IMR-90 (cell line): ENCODE data around the gene KCNF1. TPM values are rescaled to one million over a fixed set of nuclear protein-coding genes. Genes with fewer than 3 reads are reported as not detected.

Experiments
- ATAC-seq: fragments of 200-7000 bp; cut with Tn5 transposase; 2 replicates; pipeline ENCODE4 v1.9.1; 2020; ENCODE audit warnings: low read depth, mild to moderate bottlenecking, moderate library complexity
- BruUV-seq: library from RNA; stranded (reverse); fragments of 400-500 nt; replicated peaks from 2 replicates; lab custom pipeline; 2021; lab: Mats Ljungman, UMichigan
- CTCF ChIA-PET: fragments of 300-600 bp; formaldehyde crosslinking; extraction: SDS; loops from one replicate; lab custom pipeline; 2021; ENCODE audit warnings: antibody characterized with exemption; lab: Yijun Ruan, JAX
- POLR2A ChIA-PET: fragments of 300-600 bp; sonication (Branson Sonifier 250); formaldehyde crosslinking; loops from one replicate; lab custom pipeline; 2022; ENCODE audit warnings: antibody characterized with exemption; ENCODE audit not compliant: unreplicated experiment; lab: Charles Lee
- DNase-seq: peaks from one replicate; pipeline ENCODE4 v3.0.0; 2013
- H2AFZ ChIP-seq: replicated peaks from 2 replicates; pipeline ENCODE3; 2013; ENCODE audit warnings: low read length, mild to moderate bottlenecking; ENCODE audit not compliant: poor library complexity
- H2AK5ac ChIP-seq: 2 replicates; pipeline ENCODE4 v1.6.1; 2013; ENCODE audit warnings: low read depth, low read length, inconsistent platforms
- H2AK9ac ChIP-seq: replicated peaks from 2 replicates; pipeline ENCODE3; 2013; ENCODE audit warnings: mild to moderate bottlenecking, low read depth, low read length, moderate library complexity; ENCODE audit not compliant: poor library complexity
- H2BK120ac ChIP-seq: 2 replicates; pipeline ENCODE4 v1.6.1; 2013; ENCODE audit warnings: low read depth, low read length, inconsistent platforms
- H2BK15ac ChIP-seq: 3 replicates; pipeline ENCODE4 v1.6.1; 2013; ENCODE audit warnings: low read depth, low read length, inconsistent platforms
- H2BK20ac ChIP-seq: 2 replicates; pipeline ENCODE4 v1.6.1; 2013; ENCODE audit warnings: low read depth, mild to moderate bottlenecking, inconsistent platforms, low read length, moderate library complexity
- H2BK5ac ChIP-seq: 2 replicates; pipeline ENCODE4 v1.6.1; 2013; ENCODE audit warnings: mild to moderate bottlenecking, low read depth, low read length, inconsistent platforms; ENCODE audit not compliant: poor library complexity, severe bottlenecking
- H3K14ac ChIP-seq: replicated peaks from 2 replicates; pipeline ENCODE4 v1.6.1; 2013; ENCODE audit warnings: low read depth, low read length, inconsistent platforms
- H3K18ac ChIP-seq: 2 replicates; pipeline ENCODE4 v1.6.1; 2013; ENCODE audit warnings: low read depth, low read length, control low read depth
- H3K23ac ChIP-seq: 2 replicates; pipeline ENCODE4 v1.6.1; 2013; ENCODE audit warnings: low read depth, low read length, inconsistent platforms
- H3K27ac ChIP-seq: 2 replicates; pipeline ENCODE4 v1.5.1; 2013; ENCODE audit warnings: mild to moderate bottlenecking, control low read depth, low read length; ENCODE audit not compliant: insufficient read depth
- H3K27me3 ChIP-seq: 2 replicates; pipeline ENCODE4 v1.6.1; 2013; ENCODE audit warnings: low read length; ENCODE audit not compliant: control insufficient read depth, insufficient read depth
- H3K36me3 ChIP-seq: 2 replicates; pipeline ENCODE4 v1.6.1; 2013; ENCODE audit warnings: low read length, mixed read lengths; ENCODE audit not compliant: control insufficient read depth, insufficient read depth
- H3K4ac ChIP-seq: 2 replicates; pipeline ENCODE4 v1.6.1; 2013; ENCODE audit warnings: low read depth, low read length, inconsistent platforms
- H3K4me1 ChIP-seq: 2 replicates; pipeline ENCODE4 v1.6.1; 2013; ENCODE audit warnings: low read length, mixed read lengths; ENCODE audit not compliant: control insufficient read depth, insufficient read depth
- H3K4me2 ChIP-seq: 2 replicates; pipeline ENCODE4 v1.6.1; 2013; ENCODE audit warnings: low read depth, mild to moderate bottlenecking, control low read depth, low read length, moderate library complexity
- H3K4me3 ChIP-seq: 2 replicates; pipeline ENCODE4 v1.5.1; 2013; ENCODE audit warnings: low read depth, mild to moderate bottlenecking, control low read depth, low read length, moderate library complexity; ENCODE audit not compliant: insufficient read depth
- H3K56ac ChIP-seq: 2 replicates; pipeline ENCODE4 v1.6.1; 2013; ENCODE audit warnings: low read length, inconsistent platforms; ENCODE audit not compliant: insufficient read depth; ENCODE audit errors: extremely low read depth
- H3K79me1 ChIP-seq, 2 experiments: 2 replicates each; pipeline ENCODE4 v1.6.1; 2013; ENCODE audit warnings: low read length in 2 of 2, inconsistent platforms in 1 of 2, low read depth in 1 of 2
- H3K9ac ChIP-seq: 2 replicates; pipeline ENCODE4 v1.6.1; 2013; ENCODE audit warnings: low read depth, low read length, control low read depth
- H3K9me1 ChIP-seq: 2 replicates; pipeline ENCODE4 v1.6.1; 2013; ENCODE audit warnings: low read length, inconsistent platforms; ENCODE audit not compliant: insufficient read depth
- H3K9me3 ChIP-seq: 2 replicates; pipeline ENCODE4 v1.6.1; 2013; ENCODE audit warnings: low read length; ENCODE audit not compliant: control insufficient read depth, insufficient read depth
- H4K20me1 ChIP-seq: 2 replicates; pipeline ENCODE4 v1.6.1; 2013; ENCODE audit warnings: low read length, inconsistent platforms; ENCODE audit not compliant: insufficient read depth
- H4K5ac ChIP-seq: 2 replicates; pipeline ENCODE4 v1.6.1; 2013; ENCODE audit warnings: mild to moderate bottlenecking, low read depth, low read length, control low read depth
- H4K8ac ChIP-seq, 2 experiments: 2 replicates each; pipeline ENCODE4 v1.6.1; 2013; ENCODE audit warnings: low read depth in 2 of 2, low read length in 2 of 2, control low read depth in 1 of 2, inconsistent platforms in 1 of 2
- H4K91ac ChIP-seq: 2 replicates; pipeline ENCODE4 v1.6.1; 2013; ENCODE audit warnings: low read depth, low read length, inconsistent platforms; ENCODE audit not compliant: insufficient read depth
- FOS ChIP-seq: fragments of 150-350 bp; IDR thresholded peaks from 2 replicates; pipeline ENCODE4 v1.6.1; 2016; ENCODE audit warnings: low read depth, low read length
- MAZ ChIP-seq: IDR thresholded peaks from 2 replicates; pipeline ENCODE4 v1.6.1; 2012; ENCODE audit warnings: low read depth, mild to moderate bottlenecking, low read length, improper control_type of control experiment, moderate library complexity, borderline replicate concordance
- NFE2L2 ChIP-seq: fragments of 150-350 bp; IDR thresholded peaks from 2 replicates; pipeline ENCODE4 v1.6.1; 2016; ENCODE audit warnings: low read depth, mild to moderate bottlenecking, low read length
- POLR2A ChIP-seq: IDR thresholded peaks from 2 replicates; pipeline ENCODE4 v1.6.1; 2012; ENCODE audit warnings: mild to moderate bottlenecking, low read depth, low read length
- RFX5 ChIP-seq: IDR thresholded peaks from 2 replicates; pipeline ENCODE4 v1.8.0; 2012; ENCODE audit warnings: low read depth, mild to moderate bottlenecking, low read length, moderate library complexity
- WGBS, 2 experiments: methylation state at CpG; one replicate each; pipeline versions ENCODE4 v1.1.5 to v1.1.7; 2013; ENCODE audit warnings: missing lambda C conversion rate in 2 of 2; ENCODE audit not compliant: insufficient read length in 1 of 2; ENCODE audit errors: extremely low coverage in 2 of 2; 5-methylcytosine and 5-hydroxymethylcytosine counted together
- dilution Hi-C: fragments of 300-500 bp; cut with HindIII; formaldehyde crosslinking; loops from one replicate; pipeline ENCODE4 v1.14.3; 2018; ENCODE audit warnings: low sequenced_read_pairs; ENCODE audit not compliant: unreplicated experiment
- in situ Hi-C: fragments of 300-500 bp; cut with MboI; formaldehyde crosslinking; loops from 3 replicates; pipeline ENCODE4 v1.14.3; 2019; ENCODE audit warnings: low sequenced_read_pairs, inconsistent platforms, mixed read lengths
- intact Hi-C: fragments of 100-400 bp; cut with micrococcal nuclease; formaldehyde crosslinking; loops from 2 replicates; pipeline ENCODE4 v1.10.0; 2022
- polyA plus RNA-seq, 3 experiments: library from polyadenylated mRNA; depleted of rRNA; stranded (reverse); fragments of >200 nt; gene quantifications; 2 replicates each; pipeline ENCODE4 v1.2.3, GENCODE V29; 2012; ENCODE audit warnings: low replicate concordance in 1 of 3
- total RNA-seq: library from RNA; depleted of rRNA; stranded (reverse); fragments of >200 nt; gene quantifications from 2 replicates; pipeline ENCODE4 v1.2.3, GENCODE V29; 2012
- TF ChIP-seq, protein P1 (sequence below): fragments of 150-350 bp; IDR thresholded peaks from 2 replicates; pipeline ENCODE4 v1.6.1; 2016; ENCODE audit warnings: low read depth, mild to moderate bottlenecking, low read length, moderate library complexity, borderline replicate concordance

KCNF1 gene
- total and polyA plus RNA-seq, 2 of the 4 experiments (the other 2 are of a cell fraction), result 0.54 to 1.4 TPM

DNA sequence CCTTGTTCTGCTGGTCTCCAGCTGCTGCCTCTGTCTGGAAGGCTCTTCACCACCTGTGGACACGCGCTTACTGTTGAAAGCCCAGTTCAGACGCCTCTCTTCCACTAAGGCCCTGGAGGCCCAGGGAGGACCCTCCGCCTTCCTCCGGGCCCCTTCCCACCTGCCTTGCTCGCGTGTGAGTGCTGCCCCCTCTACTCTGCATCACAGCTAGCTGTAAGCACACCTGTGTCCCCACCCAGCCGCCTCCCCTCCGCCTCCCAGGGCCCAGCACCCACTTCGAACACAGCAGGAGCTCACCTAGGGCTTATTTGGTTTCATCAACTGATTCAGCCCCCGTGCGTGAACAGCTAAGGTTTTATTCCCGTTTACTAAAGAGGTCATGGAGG, 49.7 kb downstream of the KCNF1 start (continued):
- TF ChIP-seq, protein P1, sequence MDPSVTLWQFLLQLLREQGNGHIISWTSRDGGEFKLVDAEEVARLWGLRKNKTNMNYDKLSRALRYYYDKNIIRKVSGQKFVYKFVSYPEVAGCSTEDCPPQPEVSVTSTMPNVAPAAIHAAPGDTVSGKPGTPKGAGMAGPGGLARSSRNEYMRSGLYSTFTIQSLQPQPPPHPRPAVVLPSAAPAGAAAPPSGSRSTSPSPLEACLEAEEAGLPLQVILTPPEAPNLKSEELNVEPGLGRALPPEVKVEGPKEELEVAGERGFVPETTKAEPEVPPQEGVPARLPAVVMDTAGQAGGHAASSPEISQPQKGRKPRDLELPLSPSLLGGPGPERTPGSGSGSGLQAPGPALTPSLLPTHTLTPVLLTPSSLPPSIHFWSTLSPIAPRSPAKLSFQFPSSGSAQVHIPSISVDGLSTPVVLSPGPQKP, result no peak
- TF ChIP-seq RFX5 (no peak), NFE2L2 (no peak)

DNA sequence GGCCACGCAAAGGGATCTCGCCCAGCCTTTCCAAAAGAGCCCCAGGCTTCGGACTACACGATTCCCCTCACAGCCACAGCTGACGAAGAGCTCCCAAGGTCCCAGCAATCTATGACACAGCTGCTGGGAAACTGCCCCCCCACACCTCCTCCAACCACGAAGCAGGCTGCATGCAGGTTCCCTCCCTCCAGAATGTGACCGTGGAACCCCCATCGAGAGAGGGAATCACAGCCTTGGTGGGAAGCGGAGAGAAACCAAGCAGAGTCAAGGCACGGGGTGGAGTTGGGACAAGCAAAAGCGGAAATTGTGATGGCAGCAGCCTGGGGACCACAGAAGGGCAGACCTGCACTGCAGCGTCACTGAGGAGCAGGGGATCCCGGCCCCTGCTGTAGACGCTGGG, 50.3 kb downstream of the KCNF1 start:
- Histone ChIP-seq H3K18ac (no peak overlapping the region), H3K9me3 (no peaks in the 10 kb centered on the region), H2AK9ac (peak overlapping the region; percentile 71), H3K4me3 (no peak overlapping the region), H3K9ac (no peak overlapping the region), H3K79me1 (no peaks in the 10 kb centered on the region), H4K20me1 (no peaks in the 10 kb centered on the region), H3K23ac (no peak overlapping the region), H3K4me2 (no peak overlapping the region), H3K27ac (no peak overlapping the region), H4K5ac (no peak overlapping the region), H3K14ac (0 out of 2 replicates have a peak overlapping the region, but pooled peaks have one; percentile 36), H3K4ac (peak overlapping the region; percentile 85), H3K4me1 (peaks cover 27% of the 10 kb centered on the region), H2BK120ac (peak overlapping the region; percentile 93), H3K56ac (no peak overlapping the region), H4K8ac (peak overlapping the region in 1 of 2 experiments; percentile 9; a peak in 1 of 4 replicates), H2BK5ac (no peak overlapping the region), H4K91ac (peak overlapping the region; percentile 51), H3K36me3 (no peaks in the 10 kb centered on the region), H2AFZ (no peak overlapping the region), H2BK20ac (peak overlapping the region; percentile 80), H3K27me3 (no peaks in the 10 kb centered on the region), H2BK15ac (peak overlapping the region; percentile 82; the same call in 1 of the 3 replicates), H3K9me1 (peaks cover 34% of the 10 kb centered on the region), H2AK5ac (peak overlapping the region; percentile 92)
- dilution Hi-C loops, result no loop called here
- POLR2A ChIA-PET, result no interaction called here
- DNase-seq (no peak), ATAC-seq (no peak)
- no TSS peak for BruUV-seq
- intact Hi-C loops, result no loop called here
- no peak for TF ChIP-seq RFX5
- TF ChIP-seq POLR2A, result no peak
- TF ChIP-seq FOS, result no peak
- no peak for TF ChIP-seq MAZ
- 98% methylated on average over 9 of the region's 14 CpGs; no CpG with 5 or more reads in 1 of the 2 experiments for WGBS, 2 experiments
- in situ Hi-C loops, result no loop called here
- CTCF ChIA-PET, result no interaction called here
